Effector CD4-positive, alpha-beta T cell (primary cell): ENCODE measurements around the gene FANCC.
"Not testable (repeated sequence)": the region's sequence is repeated elsewhere in the genome, so short reads cannot be mapped to it uniquely, and the experiment has no call there.

ENCODE experiments used
- DNase-seq: peaks from one replicate; pipeline ENCODE4 v3.0.0-alpha.2; 2020

Gene FANCC

GRCh38 chr9:95226921-95227320 is 90.6 kb downstream of the FANCC start:
- DNase-seq, result no peak

GRCh38 chr9:95225726-95226106 is 91.8 kb downstream of the FANCC start:
- DNase-seq, result no peak

GRCh38 chr9:95225076-95225725 is 92.3 kb downstream of the FANCC start:
- DNase-seq, result no peak

- DNase-seq, result no peak
These were observed 93.0 kb downstream of the FANCC start for GRCh38 chr9:95224376-95225019.

GRCh38 chr9:95220352-95220751 is 97.2 kb downstream of the FANCC start:
- DNase-seq, result not testable (repeated sequence)

GRCh38 chr9:95218773-95219172 is 98.7 kb downstream of the FANCC start:
- DNase-seq, result no peak

- no peak for DNase-seq
These were observed 99.6 kb downstream of the FANCC start for GRCh38 chr9:95217936-95218335.

GRCh38 chr9:95215336-95215898 is 102.1 kb downstream of the FANCC start:
- no peak for DNase-seq

GRCh38 chr9:95213117-95213516 is 104.4 kb downstream of the FANCC start:
- DNase-seq, result no peak

- DNase-seq, result no peak
These were observed 106.5 kb downstream of the FANCC start for GRCh38 chr9:95211028-95211427.

- DNase-seq, result no peak
These were observed 110.1 kb downstream of the FANCC start for GRCh38 chr9:95207403-95207802.

GRCh38 chr9:95206143-95206542 is 111.4 kb downstream of the FANCC start:
- no peak for DNase-seq

GRCh38 chr9:95204710-95205109 is 112.8 kb downstream of the FANCC start:
- DNase-seq, result no peak

- DNase-seq, result no peak
These were observed 113.2 kb downstream of the FANCC start for GRCh38 chr9:95204310-95204709.

GRCh38 chr9:95203019-95203418 is 114.5 kb downstream of the FANCC start:
- not testable (repeated sequence) for DNase-seq

GRCh38 chr9:95202076-95202681 is 115.3 kb downstream of the FANCC start:
- DNase-seq, result no peak

- DNase-seq, result no peak
These were observed 116.3 kb downstream of the FANCC start for GRCh38 chr9:95201206-95201605.

- no peak for DNase-seq
These were observed 119.7 kb downstream of the FANCC start for GRCh38 chr9:95197692-95198271.

- DNase-seq, result no peak
These were observed 124.0 kb downstream of the FANCC start for GRCh38 chr9:95193480-95193879.

GRCh38 chr9:95193067-95193466 is 124.4 kb downstream of the FANCC start:
- DNase-seq, result no peak

- no peak for DNase-seq
These were observed 124.9 kb downstream of the FANCC start for GRCh38 chr9:95192631-95193030.

GRCh38 chr9:95190413-95190812 is 127.1 kb downstream of the FANCC start:
- no peak for DNase-seq

GRCh38 chr9:95189251-95190098 is 128.0 kb downstream of the FANCC start:
- DNase-seq, result no peak
